ENCODE data around the gene MDM2. TPM values are rescaled to one million over a fixed set of nuclear protein-coding genes. Genes with fewer than 3 reads are reported as not detected.
"Not testable (repeated sequence)": the region's sequence is repeated elsewhere in the genome, so short reads cannot be mapped to it uniquely, and the experiment has no call there.

The MDM2 gene
- total RNA-seq, 1 experiment from 2014 or later, result 159 TPM

GRCh38 chr12:68806488-68807237, 1.3 kb upstream of the MDM2 start:
- Histone ChIP-seq H4K20me1 (ENCODE audit: control insufficient read depth, insufficient read depth, insufficient read length) (no peaks in the 10 kb centered on the region), H3K14ac (ENCODE audit: insufficient read depth, low read length) (no peak overlapping the region), H3K23ac (ENCODE audit: insufficient read length, low read depth, low read length) (no peak overlapping the region), H2BK15ac (ENCODE audit: low read depth, low read length) (no peak overlapping the region), H3K4me1 (ENCODE audit: insufficient read depth, low read length) (peaks cover 4% of the 10 kb centered on the region; the same call in 1 of the 2 replicates), H3K27me3 (ENCODE audit: insufficient read depth, low read length) (no peaks in the 10 kb centered on the region), H3K4me2 (ENCODE audit: insufficient read depth, insufficient read length, low read length) (peak overlapping the region; percentile 48), H3K23me2 (ENCODE audit: insufficient read length, low read depth, low read length, poor library complexity, severe bottlenecking) (peaks cover 9% of the 10 kb centered on the region), H3T11ph (ENCODE audit: low read length) (no peak overlapping the region), H4K91ac (ENCODE audit: insufficient read length, low read depth, low read length) (no peak overlapping the region), H4K8ac (replicated peaks; ENCODE audit: insufficient read length, low read depth, low read length) (no peak overlapping the region), H3K9ac (ENCODE audit: extremely low read depth, insufficient read length, low read length) (no peak overlapping the region), H3K27ac (ENCODE audit: insufficient read length, low read depth, low read length) (no peak overlapping the region), H2BK12ac (ENCODE audit: insufficient read length, low read depth, low read length) (no peak overlapping the region), H3K56ac (ENCODE audit: insufficient read length, low read depth, low read length) (no peak overlapping the region), H4K5ac (ENCODE audit: insufficient read length, low read depth, low read length) (no peak overlapping the region), H2BK5ac (ENCODE audit: insufficient read length, low read length) (no peak overlapping the region), H3K79me2 (ENCODE audit: insufficient read depth, low read length) (peaks cover 3% of the 10 kb centered on the region; the same call in 1 of the 2 replicates), H3K9me3 (ENCODE audit: control insufficient read depth, low read depth, low read length) (no peaks in the 10 kb centered on the region), H3K79me1 (ENCODE audit: insufficient read depth, low read depth, low read length, poor library complexity, severe bottlenecking) (no peaks in the 10 kb centered on the region), H2AK5ac (ENCODE audit: insufficient read length, low read length) (no peak overlapping the region), H3K18ac (ENCODE audit: insufficient read length, low read depth, low read length) (no peak overlapping the region), H2AFZ (ENCODE audit: low read length) (no peak overlapping the region), H2BK20ac (ENCODE audit: low read depth, low read length, poor library complexity, severe bottlenecking) (no peak overlapping the region), H2BK120ac (ENCODE audit: low read depth, low read length, poor library complexity, severe bottlenecking) (no peak overlapping the region), H3K4ac (ENCODE audit: low read depth, low read length) (no peak overlapping the region)
- peak overlapping the region; percentile 94 to 95 for H3K4me3 Mint-ChIP-seq
- peaks cover 28 to 33% of the 10 kb centered on the region in 2 experiments for H3K4me1 Mint-ChIP-seq
- WGBS (ENCODE audit: extremely low coverage, insufficient read length, low lambda C conversion rate), result no CpG with 5 or more reads among the region's 18 CpGs
- peaks cover 0 to 2% of the 10 kb centered on the region in 2 experiments; a peak in 2 of 5 replicates for H3K9me3 Mint-ChIP-seq
- TF ChIP-seq CTCF (conservative IDR thresholded peaks at IDR 0.05), result no peak
- DNase-seq, result no peak
- no peak overlapping the region; a peak in 1 of 7 replicates for H3K27ac Mint-ChIP-seq
- peaks cover 17 to 29% (median 25%) of the 10 kb centered on the region in 3 experiments for H3K36me3 Mint-ChIP-seq (ENCODE audit: insufficient read depth in 1 of 3, low read depth in 3 of 3)
- H3K27me3 Mint-ChIP-seq (ENCODE audit: low read depth), result no peaks in the 10 kb centered on the region

GRCh38 chr12:68807274-68807575, 752 bp upstream of the MDM2 start:
- H3K56ac ChIP-seq (ENCODE audit: insufficient read length, low read depth, low read length); H2BK120ac ChIP-seq (ENCODE audit: low read depth, low read length, poor library complexity, severe bottlenecking); H3T11ph ChIP-seq (ENCODE audit: low read length); H2BK15ac ChIP-seq (ENCODE audit: low read depth, low read length); H3K27me3 Mint-ChIP-seq (ENCODE audit: low read depth); H3K23me2 ChIP-seq (ENCODE audit: insufficient read length, low read depth, low read length, poor library complexity, severe bottlenecking); H4K20me1 ChIP-seq (ENCODE audit: control insufficient read depth, insufficient read depth, insufficient read length); H3K27me3 ChIP-seq (ENCODE audit: insufficient read depth, low read length); H4K91ac ChIP-seq (ENCODE audit: insufficient read length, low read depth, low read length); H4K5ac ChIP-seq (ENCODE audit: insufficient read length, low read depth, low read length); H3K79me2 ChIP-seq (ENCODE audit: insufficient read depth, low read length); H2AK5ac ChIP-seq (ENCODE audit: insufficient read length, low read length); H3K4me1 ChIP-seq (ENCODE audit: insufficient read depth, low read length); H3K9me3 ChIP-seq (ENCODE audit: control insufficient read depth, low read depth, low read length); H3K14ac ChIP-seq (ENCODE audit: insufficient read depth, low read length); H3K4ac ChIP-seq (ENCODE audit: low read depth, low read length); H3K79me1 ChIP-seq (ENCODE audit: insufficient read depth, low read depth, low read length, poor library complexity, severe bottlenecking); DNase-seq; H4K8ac ChIP-seq (replicated peaks; ENCODE audit: insufficient read length, low read depth, low read length); H3K23ac ChIP-seq (ENCODE audit: insufficient read length, low read depth, low read length); H3K9me3 Mint-ChIP-seq; H2AFZ ChIP-seq (ENCODE audit: low read length); H2BK5ac ChIP-seq (ENCODE audit: insufficient read length, low read length); H2BK20ac ChIP-seq (ENCODE audit: low read depth, low read length, poor library complexity, severe bottlenecking); H2BK12ac ChIP-seq (ENCODE audit: insufficient read length, low read depth, low read length): not testable (repeated sequence)
- peak overlapping the region; percentile 48 for H3K4me2 ChIP-seq (ENCODE audit: insufficient read depth, insufficient read length, low read length)
- peaks cover 29 to 33% of the 10 kb centered on the region in 2 experiments for H3K4me1 Mint-ChIP-seq
- H3K9ac ChIP-seq (ENCODE audit: extremely low read depth, insufficient read length, low read length), result peak overlapping the region; percentile 28
- peak overlapping the region; percentile 33 for H3K27ac ChIP-seq (ENCODE audit: insufficient read length, low read depth, low read length)
- H3K27ac Mint-ChIP-seq, result peak overlapping the region; percentile 97
- H3K36me3 Mint-ChIP-seq (ENCODE audit: insufficient read depth in 1 of 3, low read depth in 3 of 3), result peaks cover 17 to 32% (median 29%) of the 10 kb centered on the region in 3 experiments
- no CpG with 5 or more reads among the region's 10 CpGs for WGBS (ENCODE audit: extremely low coverage, insufficient read length, low lambda C conversion rate)
- H3K4me3 Mint-ChIP-seq, result peak overlapping the region; percentile 94 to 95
- peak overlapping the region; percentile 7 for H3K18ac ChIP-seq (ENCODE audit: insufficient read length, low read depth, low read length)
